ENCODE measurements around the gene RAP1GDS1.
A peak's percentile ranks its signal among the peaks of the same experiment; 100 is the strongest.
"Not testable (repeated sequence)": the region's sequence is repeated elsewhere in the genome, so short reads cannot be mapped to it uniquely, and the experiment has no call there.

Gene RAP1GDS1

GRCh38 chr4:98341309-98341708 is 80.1 kb downstream of the RAP1GDS1 start:
- no peak for FAIRE-seq
- no peak for DNase-seq (ENCODE audit: extremely low spot score, insufficient read length, low read depth)

GRCh38 chr4:98343626-98344025 is 82.4 kb downstream of the RAP1GDS1 start:
- FAIRE-seq (no peak), DNase-seq (ENCODE audit: extremely low spot score, insufficient read length, low read depth) (no peak)

GRCh38 chr4:98345838-98346237 is 84.7 kb downstream of the RAP1GDS1 start:
- DNase-seq (ENCODE audit: extremely low spot score, insufficient read length, low read depth) (no peak), FAIRE-seq (no peak)

- no peak for FAIRE-seq
Observed at GRCh38 chr4:98352396-98352795, 91.2 kb downstream of the RAP1GDS1 start.

GRCh38 chr4:98352940-98353339 is 91.8 kb downstream of the RAP1GDS1 start:
- DNase-seq (ENCODE audit: extremely low spot score, insufficient read length, low read depth), result no peak
- no peak for FAIRE-seq

More at GRCh38 chr4:98352396-98352795, 91.2 kb downstream of the RAP1GDS1 start:
- no peak for DNase-seq (ENCODE audit: extremely low spot score, insufficient read length, low read depth)

GRCh38 chr4:98358630-98359248 is 97.6 kb downstream of the RAP1GDS1 start:
- no peak for FAIRE-seq

GRCh38 chr4:98359646-98360045 is 98.5 kb downstream of the RAP1GDS1 start:
- FAIRE-seq, result no peak
- no peak for DNase-seq (ENCODE audit: extremely low spot score, insufficient read length, low read depth)

More at GRCh38 chr4:98358630-98359248, 97.6 kb downstream of the RAP1GDS1 start:
- DNase-seq (ENCODE audit: extremely low spot score, insufficient read length, low read depth), result no peak

- FAIRE-seq (no peak), DNase-seq (ENCODE audit: extremely low spot score, insufficient read length, low read depth) (no peak)
Observed at GRCh38 chr4:98363431-98363830, 102.2 kb downstream of the RAP1GDS1 start.

- FAIRE-seq; DNase-seq (ENCODE audit: extremely low spot score, insufficient read length, low read depth): not testable (repeated sequence)
Observed at GRCh38 chr4:98366275-98366674, 105.1 kb downstream of the RAP1GDS1 start.

- DNase-seq (ENCODE audit: extremely low spot score, insufficient read length, low read depth); FAIRE-seq: not testable (repeated sequence)
Observed at GRCh38 chr4:98368000-98368399, 106.8 kb downstream of the RAP1GDS1 start.

GRCh38 chr4:98369322-98369721 is 108.1 kb downstream of the RAP1GDS1 start:
- DNase-seq (ENCODE audit: extremely low spot score, insufficient read length, low read depth) (no peak), FAIRE-seq (no peak)

GRCh38 chr4:98374643-98375042 is 113.5 kb downstream of the RAP1GDS1 start:
- no peak for DNase-seq (ENCODE audit: extremely low spot score, insufficient read length, low read depth)

GRCh38 chr4:98377559-98377958 is 116.4 kb downstream of the RAP1GDS1 start:
- DNase-seq (ENCODE audit: extremely low spot score, insufficient read length, low read depth) (no peak), FAIRE-seq (peak; percentile 58)

More at GRCh38 chr4:98374643-98375042, 113.5 kb downstream of the RAP1GDS1 start:
- no peak for FAIRE-seq

- FAIRE-seq, result no peak
- no peak for DNase-seq (ENCODE audit: extremely low spot score, insufficient read length, low read depth)
Observed at GRCh38 chr4:98381306-98381705, 120.1 kb downstream of the RAP1GDS1 start.

- DNase-seq (ENCODE audit: extremely low spot score, insufficient read length, low read depth), result no peak
- peak; percentile 49 for FAIRE-seq
Observed at GRCh38 chr4:98383431-98384106, 122.4 kb downstream of the RAP1GDS1 start.

- no peak for FAIRE-seq
Observed at GRCh38 chr4:98385831-98386230, 124.6 kb downstream of the RAP1GDS1 start.

GRCh38 chr4:98387345-98388026 is 126.3 kb downstream of the RAP1GDS1 start:
- no peak for FAIRE-seq

More at GRCh38 chr4:98385831-98386230, 124.6 kb downstream of the RAP1GDS1 start:
- DNase-seq (ENCODE audit: extremely low spot score, insufficient read length, low read depth), result no peak

GRCh38 chr4:98394134-98394533 is 132.9 kb downstream of the RAP1GDS1 start:
- DNase-seq (ENCODE audit: extremely low spot score, insufficient read length, low read depth) (no peak), FAIRE-seq (no peak)

More at GRCh38 chr4:98387345-98388026, 126.3 kb downstream of the RAP1GDS1 start:
- DNase-seq (ENCODE audit: extremely low spot score, insufficient read length, low read depth), result no peak

- FAIRE-seq (no peak), DNase-seq (ENCODE audit: extremely low spot score, insufficient read length, low read depth) (no peak)
Observed at GRCh38 chr4:98399915-98400314, 138.7 kb downstream of the RAP1GDS1 start.

- FAIRE-seq, result peak; percentile 49
- no peak for DNase-seq (ENCODE audit: extremely low spot score, insufficient read length, low read depth)
Observed at GRCh38 chr4:98406819-98407218, 145.6 kb downstream of the RAP1GDS1 start.

GRCh38 chr4:98411731-98412130 is 150.5 kb downstream of the RAP1GDS1 start:
- no peak for FAIRE-seq
- DNase-seq (ENCODE audit: extremely low spot score, insufficient read length, low read depth), result no peak
